Fibroblast of pulmonary artery (primary cell): ENCODE measurements around the gene NR3C2.

ENCODE experiments used
- DNase-seq: peaks from one replicate; pipeline ENCODE4 v3.0.0-alpha.2; 2010; ENCODE audit warnings: low read depth
- H3K4me3 ChIP-seq: replicated peaks from 2 replicates; pipeline ENCODE4 v1.5.1; 2011; ENCODE audit warnings: low read depth, mild to moderate bottlenecking, control low read depth, low read length, moderate library complexity
- TF ChIP-seq, protein P1 (sequence below): IDR thresholded peaks from 2 replicates; pipeline ENCODE4 v1.5.1; 2011; ENCODE audit warnings: mild to moderate bottlenecking, control low read depth, low read length, inconsistent platforms; ENCODE audit errors: missing control alignments

The NR3C2 gene

DNA sequence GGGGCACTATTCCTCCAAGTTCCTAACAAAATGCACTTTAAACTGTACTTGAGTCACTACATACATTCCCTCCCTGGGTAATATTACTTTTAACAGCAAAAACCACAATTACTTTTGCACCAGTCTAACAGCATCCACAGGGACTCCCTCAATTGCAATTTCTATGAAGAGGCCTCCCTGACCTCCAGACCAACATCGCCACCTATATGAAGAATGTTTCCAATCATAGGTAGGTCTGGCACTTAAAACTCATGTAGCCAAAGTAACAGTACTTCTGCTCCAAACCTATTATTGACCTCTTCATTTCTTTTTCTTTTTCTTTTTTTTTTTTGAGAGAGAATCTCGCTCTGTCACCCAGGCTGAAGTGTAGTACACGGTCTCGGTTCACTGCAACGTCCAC, 15.6 kb downstream of the NR3C2 start:
- no peak overlapping the region for H3K4me3 ChIP-seq
- no peak for DNase-seq
- TF ChIP-seq, protein P1, sequence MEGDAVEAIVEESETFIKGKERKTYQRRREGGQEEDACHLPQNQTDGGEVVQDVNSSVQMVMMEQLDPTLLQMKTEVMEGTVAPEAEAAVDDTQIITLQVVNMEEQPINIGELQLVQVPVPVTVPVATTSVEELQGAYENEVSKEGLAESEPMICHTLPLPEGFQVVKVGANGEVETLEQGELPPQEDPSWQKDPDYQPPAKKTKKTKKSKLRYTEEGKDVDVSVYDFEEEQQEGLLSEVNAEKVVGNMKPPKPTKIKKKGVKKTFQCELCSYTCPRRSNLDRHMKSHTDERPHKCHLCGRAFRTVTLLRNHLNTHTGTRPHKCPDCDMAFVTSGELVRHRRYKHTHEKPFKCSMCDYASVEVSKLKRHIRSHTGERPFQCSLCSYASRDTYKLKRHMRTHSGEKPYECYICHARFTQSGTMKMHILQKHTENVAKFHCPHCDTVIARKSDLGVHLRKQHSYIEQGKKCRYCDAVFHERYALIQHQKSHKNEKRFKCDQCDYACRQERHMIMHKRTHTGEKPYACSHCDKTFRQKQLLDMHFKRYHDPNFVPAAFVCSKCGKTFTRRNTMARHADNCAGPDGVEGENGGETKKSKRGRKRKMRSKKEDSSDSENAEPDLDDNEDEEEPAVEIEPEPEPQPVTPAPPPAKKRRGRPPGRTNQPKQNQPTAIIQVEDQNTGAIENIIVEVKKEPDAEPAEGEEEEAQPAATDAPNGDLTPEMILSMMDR, result no peak

DNA sequence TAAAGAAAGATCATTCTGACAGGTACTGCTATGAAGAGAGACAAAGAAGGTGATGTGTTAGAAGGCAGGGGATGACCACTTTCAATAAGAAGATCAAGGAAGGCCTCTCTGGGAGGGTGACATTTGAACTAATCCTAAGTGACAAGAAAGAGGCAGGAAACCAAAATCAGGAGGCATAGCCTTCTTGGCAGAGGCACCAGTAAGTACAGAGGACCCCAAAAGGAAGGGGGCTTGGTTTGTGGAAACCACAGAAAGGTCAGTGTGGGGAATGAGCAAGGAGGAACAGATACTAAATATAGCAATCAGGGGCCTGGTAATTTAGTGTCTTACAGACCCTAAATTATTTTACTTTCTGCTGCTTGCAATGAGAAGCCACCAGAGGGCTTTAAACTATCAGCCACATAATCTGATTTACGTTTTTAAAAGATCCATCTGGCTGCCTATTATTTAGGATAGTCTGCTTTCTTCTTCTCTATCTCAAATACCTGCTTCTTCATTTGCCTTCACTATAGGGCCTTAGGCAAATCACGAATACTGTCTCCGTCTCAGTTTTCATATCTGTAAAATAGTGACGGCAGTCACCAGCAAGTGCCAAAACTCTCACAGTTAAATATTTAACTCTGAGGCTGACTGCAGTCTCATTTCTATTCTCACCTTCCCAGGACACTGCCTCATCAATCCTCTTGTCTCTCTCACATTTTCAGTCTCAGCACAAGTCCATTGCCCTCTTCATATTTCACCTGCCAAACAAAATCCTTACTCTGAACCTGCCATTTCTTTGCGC, 16.7 kb downstream of the NR3C2 start:
- TF ChIP-seq, protein P1, result no peak
- no peak overlapping the region for H3K4me3 ChIP-seq
- DNase-seq, result no peak

DNA sequence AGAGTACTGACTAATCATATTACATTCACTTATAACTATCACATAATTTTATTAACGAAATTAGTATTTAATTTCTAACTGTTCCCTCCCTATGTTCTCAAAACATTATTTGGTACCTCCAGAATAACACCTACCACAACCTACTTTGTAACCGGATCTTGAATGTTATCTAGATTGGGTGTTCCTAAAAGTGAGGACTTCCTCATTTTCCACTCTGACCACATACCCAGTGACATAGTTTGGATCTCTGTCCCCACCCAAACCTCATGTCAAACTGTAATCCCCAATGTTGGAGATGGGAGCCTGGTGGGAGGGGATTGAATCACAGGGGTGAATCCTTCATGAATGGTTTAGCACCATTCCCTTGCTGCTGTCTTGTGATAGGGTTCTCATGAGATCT, 21.8 kb downstream of the NR3C2 start:
- DNase-seq, result no peak
- H3K4me3 ChIP-seq, result no peak overlapping the region
- TF ChIP-seq, protein P1, result no peak

DNA sequence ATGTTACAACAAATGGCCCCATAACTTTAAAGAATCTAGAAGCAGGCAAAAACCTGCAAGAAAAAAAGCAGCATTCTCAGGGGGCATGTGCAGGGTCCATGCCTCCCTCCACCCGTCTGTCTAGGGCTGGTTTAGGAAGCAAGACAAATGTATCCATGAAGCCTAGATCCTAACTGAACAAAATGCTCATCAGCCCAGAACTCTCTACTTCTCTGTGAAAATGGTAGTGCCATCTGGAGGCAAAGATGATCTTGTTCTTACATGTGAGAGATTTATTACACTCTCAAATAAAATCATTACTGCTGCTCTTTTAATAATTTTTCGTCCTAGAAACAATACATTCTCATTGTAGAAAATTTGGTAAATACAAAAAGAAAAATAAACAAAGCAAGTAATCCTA, 26.7 kb downstream of the NR3C2 start:
- peak; percentile 13 for DNase-seq
- no peak overlapping the region for H3K4me3 ChIP-seq
- TF ChIP-seq, protein P1, result no peak

DNA sequence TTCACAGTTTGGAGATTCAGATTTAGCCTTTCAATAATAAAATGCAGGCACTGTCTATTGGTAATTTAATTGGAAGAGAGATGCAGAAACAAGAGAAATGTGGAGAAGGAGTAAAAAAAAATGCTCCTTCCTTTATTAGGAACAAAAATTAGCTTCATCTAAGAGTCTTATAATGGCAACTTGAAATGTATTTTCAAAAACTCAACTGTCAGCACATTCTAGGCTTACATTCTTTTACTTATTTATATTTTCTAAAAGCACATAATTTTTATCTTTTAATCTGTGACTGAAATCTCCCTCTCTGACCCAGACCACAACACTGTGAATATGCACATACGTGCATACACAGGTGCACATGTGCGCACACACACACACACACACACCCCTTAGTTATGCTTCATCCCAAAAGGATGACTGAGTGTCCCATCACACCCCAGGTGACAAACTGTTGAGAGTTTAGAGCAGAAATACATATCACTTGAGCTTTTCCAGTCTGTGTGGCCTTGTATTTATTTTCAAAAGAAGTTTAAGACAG, 29.7 kb downstream of the NR3C2 start:
- TF ChIP-seq, protein P1, result no peak
- no peak for DNase-seq
- H3K4me3 ChIP-seq, result no peak overlapping the region

DNA sequence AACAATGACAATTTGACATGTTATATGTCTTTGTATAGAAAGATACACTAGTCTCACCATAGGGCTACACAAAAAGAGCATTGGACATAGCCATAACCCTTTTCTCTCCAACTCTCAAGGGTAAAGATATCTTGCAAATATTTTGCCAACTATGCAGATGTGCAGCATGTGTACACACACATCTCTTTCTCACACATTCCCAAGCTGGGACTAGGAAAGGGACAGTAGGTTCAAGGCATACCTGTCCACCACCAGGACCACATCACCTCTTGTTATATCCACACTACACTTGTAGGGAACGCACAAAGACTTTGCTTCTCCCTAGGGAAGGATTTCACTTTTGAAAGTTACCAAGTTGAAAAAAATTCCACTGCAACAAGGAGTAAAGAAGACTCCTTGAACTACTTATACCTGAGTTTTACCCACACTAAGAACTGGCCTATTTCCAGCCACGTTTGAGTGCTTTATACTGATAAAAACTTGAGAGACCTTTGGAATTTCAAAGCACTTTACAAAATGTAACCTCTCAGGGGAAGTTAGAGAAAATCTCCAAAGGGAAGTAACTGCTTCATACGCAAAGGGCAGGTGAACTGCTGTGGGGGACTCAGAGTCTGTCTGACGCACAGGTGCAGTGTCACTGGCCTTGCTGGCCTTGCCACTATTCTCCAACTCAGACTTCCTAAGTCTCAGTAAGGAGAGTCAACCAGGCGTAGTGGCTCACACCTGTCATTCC, 36.9 kb downstream of the NR3C2 start:
- no peak overlapping the region for H3K4me3 ChIP-seq
- DNase-seq, result no peak
- TF ChIP-seq, protein P1, result no peak

DNA sequence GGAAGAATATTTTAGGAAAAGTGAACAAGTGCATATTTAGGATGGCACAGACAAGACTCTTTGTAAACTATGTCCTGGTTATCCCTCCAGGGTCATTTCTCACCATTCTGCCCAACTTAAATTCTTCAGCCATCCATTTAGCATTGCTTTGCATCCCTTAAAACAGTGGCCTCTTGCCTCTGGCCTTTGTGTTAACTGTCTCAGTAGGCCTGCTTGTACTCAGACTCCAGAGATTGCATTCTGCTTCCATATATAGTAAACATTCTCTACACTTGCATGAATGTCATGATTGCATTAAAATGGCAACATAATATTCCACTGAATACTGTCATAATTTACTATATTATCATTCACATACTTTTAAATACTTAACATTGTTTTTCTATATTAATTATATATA, 43.2 kb downstream of the NR3C2 start:
- no peak for DNase-seq
- no peak overlapping the region for H3K4me3 ChIP-seq
- TF ChIP-seq, protein P1, result no peak
